ENCODE results near the gene CD74. TPM values are rescaled to one million over a fixed set of nuclear protein-coding genes. Genes with fewer than 3 reads are reported as not detected.

CD74 gene
- total and polyA plus RNA-seq, 4 experiments from 2014 or later = 178 to 703 (median 238) TPM

DNA sequence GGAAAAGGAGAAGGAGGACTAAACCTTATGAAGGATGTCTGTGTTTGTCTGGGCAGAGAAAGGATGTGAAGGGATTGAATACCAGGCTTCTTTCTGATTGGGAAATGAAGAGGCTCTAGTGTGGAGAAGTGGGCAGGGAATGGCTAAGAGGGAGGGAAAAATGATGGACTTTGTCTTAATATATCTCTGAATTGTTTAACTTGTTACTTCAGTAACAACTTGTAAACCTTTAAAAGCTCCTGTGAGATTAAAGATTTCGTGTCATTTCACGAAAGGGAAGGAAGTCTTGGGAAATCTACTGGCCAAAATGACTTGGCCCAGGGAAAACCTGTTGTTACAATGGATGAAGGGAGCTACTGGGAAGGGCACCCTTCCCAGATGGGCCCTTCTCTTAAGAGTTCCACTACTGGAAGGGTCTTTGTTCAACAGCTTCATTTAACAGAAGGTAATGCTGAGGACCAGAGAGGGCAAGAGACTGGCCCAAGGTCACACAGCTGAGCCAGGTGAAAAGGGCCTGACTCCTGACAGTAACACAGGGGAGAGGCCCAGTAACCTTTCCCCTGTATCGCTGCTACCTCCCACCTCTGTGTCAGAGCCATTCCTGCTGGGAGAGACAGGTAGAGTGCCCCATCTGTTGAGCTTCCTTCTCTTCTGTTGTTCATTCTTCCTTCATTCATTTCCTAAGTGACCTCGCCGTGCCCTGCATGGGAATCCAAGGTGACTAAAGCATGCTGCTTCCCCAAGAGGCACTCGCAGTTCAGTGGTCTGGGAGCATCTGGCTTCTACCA is 60.3 kb downstream of the CD74 start:
- H3K4me1 Mint-ChIP-seq = peaks cover 10 to 22% (median 16%) of the 10 kb centered on the region in 4 donors
- CTCF ChIA-PET (ENCODE audit: partially characterized antibody) = interaction anchor here (0.9 to 3.6 kb wide), 6 partner anchors 10 to 194 kb away, joined by 3 to 21 read pairs (median 8); no protein-coding TSS in a partner anchor

More for the DNA sequence above, 60.3 kb downstream of the CD74 start:
- intact Hi-C loops (cut with micrococcal nuclease) = no loop called here
- H3K4me3 Mint-ChIP-seq = no peak overlapping the region
- POLR2A ChIA-PET (ENCODE audit: partially characterized antibody) = no interaction called here
- no peaks in the 10 kb centered on the region for H3K9me3 ChIP-seq (ENCODE audit: control insufficient read depth in 1 of 2, low read length in 2 of 2)
- no peaks in the 10 kb centered on the region for H3K27me3 ChIP-seq (ENCODE audit: insufficient read depth, low read length)
- no peak overlapping the region for H3K27ac ChIP-seq (ENCODE audit: low read depth, low read length)
- H3K4me3 ChIP-seq (ENCODE audit: low read length in 2 of 2) = no peak overlapping the region
- H3K27me3 Mint-ChIP-seq = peaks cover 0 to 1% of the 10 kb centered on the region in 2 donors
- H3K36me3 ChIP-seq (ENCODE audit: insufficient read depth, low read length) = no peaks in the 10 kb centered on the region
- H3K36me3 Mint-ChIP-seq = no peaks in the 10 kb centered on the region
- peaks cover 0 to 4% (median 0%) of the 10 kb centered on the region in 8 donors for H3K9me3 Mint-ChIP-seq
- DNase-seq = no peak
- peak overlapping the region in 3 of 7 donors; percentile 9 to 50 (median 44) for H3K27ac Mint-ChIP-seq
- H3K4me1 ChIP-seq (ENCODE audit: insufficient read depth, low read length) = peaks cover 19% of the 10 kb centered on the region

Other genes starting within 250 kb of the CD74 start
- not detected for gene CDX1, start 246.1 kb downstream of the CD74 start, total RNA-seq
- not detected for gene CDX1, start 246.1 kb downstream of the CD74 start, polyA plus RNA-seq
- not detected for gene SLC6A7, start 222.8 kb downstream of the CD74 start, total RNA-seq
- not detected for gene SLC6A7, start 222.8 kb downstream of the CD74 start, polyA plus RNA-seq
- gene CAMK2A, start 123.1 kb downstream of the CD74 start, total RNA-seq = not detected
- gene CAMK2A, start 123.1 kb downstream of the CD74 start, polyA plus RNA-seq = not detected
- gene ARSI, start 110.0 kb downstream of the CD74 start, total RNA-seq = not detected
- gene ARSI, start 110.0 kb downstream of the CD74 start, polyA plus RNA-seq = not detected
- 10 to 100 TPM; 53.8 to 59.9 TPM for gene TCOF1, start 55.2 kb downstream of the CD74 start, total RNA-seq
- 10 to 100 TPM in 1 of 2 donors, under 1 TPM in 1; 0.21 to 30.8 TPM for gene TCOF1, start 55.2 kb downstream of the CD74 start, polyA plus RNA-seq
- gene RPS14, start 36.8 kb upstream of the CD74 start, total RNA-seq = 1,000 to 10,000 TPM; 5,260 to 5,575 TPM
- 1,000 to 10,000 TPM; 7,865 to 9,996 TPM for gene RPS14, start 36.8 kb upstream of the CD74 start, polyA plus RNA-seq
- under 1 TPM; 0.35 to 0.64 TPM for gene NDST1, start 95.2 kb upstream of the CD74 start, total RNA-seq
- gene NDST1, start 95.2 kb upstream of the CD74 start, polyA plus RNA-seq = under 1 TPM in 1 of 2 donors, not detected in 1; 0.29 TPM
- under 1 TPM in 1 of 2 experiments, not detected in 1; 0.06 TPM for gene SYNPO, start 227.8 kb upstream of the CD74 start, total RNA-seq
- not detected for gene SYNPO, start 227.8 kb upstream of the CD74 start, polyA plus RNA-seq
- gene MYOZ3, start 248.3 kb upstream of the CD74 start, total RNA-seq = not detected
- not detected for gene MYOZ3, start 248.3 kb upstream of the CD74 start, polyA plus RNA-seq

Measured in CD4-positive, alpha-beta memory T cell (primary cell).